Endothelial cell of umbilical vein (primary cell): ENCODE measurements around the gene ITM2C. TPM values are rescaled to one million over a fixed set of nuclear protein-coding genes. Genes with fewer than 3 reads are reported as not detected.

Source experiments
- BruUV-seq: library from RNA; stranded (reverse); fragments of 400-500 nt; replicated peaks from 2 replicates; lab custom pipeline; 2021; lab: Mats Ljungman, UMichigan
- CTCF ChIA-PET: fragments of 300-600, 350-600 bp; sonication (Branson Sonifier 250); formaldehyde crosslinking; loops from one replicate; lab custom pipeline; 2021; ENCODE audit warnings: antibody characterized with exemption, inconsistent platforms; lab: Charles Lee
- POLR2A ChIA-PET: fragments of 300-600, 350-600 bp; sonication (Branson Sonifier 250); formaldehyde crosslinking; loops from one replicate; lab custom pipeline; 2021; ENCODE audit warnings: antibody characterized with exemption, inconsistent platforms; lab: Charles Lee
- DNase-seq: peaks from one replicate; pipeline ENCODE4 v3.0.0-alpha.2; 2011; ENCODE audit warnings: low read depth, low spot score
- FAIRE-seq: peaks from 2 replicates; lab custom pipeline; 2011; peaks lifted over from hg19 to GRCh38; lab: Jason Lieb, UNC
- H2AFZ ChIP-seq: 2 replicates; pipeline ENCODE4 v1.6.0; 2012; ENCODE audit warnings: low read depth, low read length, control low read depth, inconsistent platforms
- H3K27ac ChIP-seq: 2 replicates; pipeline ENCODE4 v1.5.1; 2011; ENCODE audit warnings: low read depth, mild to moderate bottlenecking, control low read depth, low read length, moderate library complexity; ENCODE audit not compliant: insufficient read depth
- H3K27me3 ChIP-seq, 2 experiments: 2 replicates each; pipeline versions ENCODE4 v1.6.0 to v1.6.1; 2011; ENCODE audit warnings: low read length in 2 of 2, mixed read lengths in 1 of 2; ENCODE audit not compliant: control insufficient read depth in 2 of 2, insufficient read depth in 2 of 2
- H3K36me3 ChIP-seq, 2 experiments: 2 replicates in 1 of 2; 3 replicates in 1 of 2; pipeline ENCODE4 v1.5.1; 2011; ENCODE audit warnings: low read length in 2 of 2, mild to moderate bottlenecking in 1 of 2, moderate library complexity in 1 of 2; ENCODE audit not compliant: control insufficient read depth in 2 of 2, insufficient read depth in 2 of 2; ENCODE audit errors: extremely low read depth in 1 of 2
- H3K4me1 ChIP-seq: 3 replicates; pipeline ENCODE4 v1.5.1; 2011; ENCODE audit warnings: mild to moderate bottlenecking, low read length; ENCODE audit not compliant: control insufficient read depth, insufficient read depth; ENCODE audit errors: extremely low read depth
- H3K4me2 ChIP-seq: 2 replicates; pipeline ENCODE4 v1.6.1; 2011; ENCODE audit warnings: low read length, control low read depth, mixed read lengths; ENCODE audit not compliant: insufficient read depth
- H3K4me3 ChIP-seq, 3 experiments: fragments of 200-600 bp in 1 of 3; sonication (generic), shearing (Covaris generic) in 1 of 3; replicated peaks in 1 of 3; 2 replicates each; pipeline ENCODE4 v1.5.1; 2011 to 2016; ENCODE audit warnings: control low read depth in 3 of 3, low read length in 3 of 3, mild to moderate bottlenecking in 2 of 3, inconsistent platforms in 1 of 3, low read depth in 1 of 3, moderate library complexity in 1 of 3; ENCODE audit not compliant: insufficient read depth in 1 of 3
- H3K79me2 ChIP-seq: 2 replicates; pipeline ENCODE4 v1.6.0; 2012; ENCODE audit warnings: low read length, inconsistent platforms; ENCODE audit not compliant: control insufficient read depth, insufficient read depth
- H3K9ac ChIP-seq: replicated peaks from 2 replicates; pipeline ENCODE3; 2011; ENCODE audit warnings: low read length, control low read depth; ENCODE audit not compliant: insufficient read depth; ENCODE audit errors: extremely low read depth
- H3K9me1 ChIP-seq: replicated peaks from 3 replicates; pipeline ENCODE4 v1.6.0; 2011; ENCODE audit warnings: mild to moderate bottlenecking, low read length; ENCODE audit not compliant: control insufficient read depth, insufficient read depth; ENCODE audit errors: extremely low read depth
- H3K9me3 ChIP-seq: replicated peaks from 2 replicates; pipeline ENCODE4 v1.5.1; 2012; ENCODE audit warnings: low read length, inconsistent platforms; ENCODE audit not compliant: control insufficient read depth, insufficient read depth
- H4K20me1 ChIP-seq: replicated peaks from 2 replicates; pipeline ENCODE3; 2011; ENCODE audit warnings: mild to moderate bottlenecking, low read length; ENCODE audit not compliant: control insufficient read depth, insufficient read depth; ENCODE audit errors: extremely low read depth
- EZH2 ChIP-seq: IDR thresholded peaks from 2 replicates; pipeline ENCODE4 v1.6.1; 2012; ENCODE audit warnings: borderline replicate concordance, low read depth, mild to moderate bottlenecking, moderate library complexity, low read length, inconsistent platforms; ENCODE audit not compliant: severe bottlenecking
- FOS ChIP-seq: IDR thresholded peaks from 2 replicates; pipeline ENCODE4 v1.6.1; 2011; ENCODE audit warnings: mild to moderate bottlenecking, low read length, moderate library complexity, borderline replicate concordance; ENCODE audit not compliant: insufficient read depth
- GATA2 ChIP-seq: IDR thresholded peaks from 2 replicates; pipeline ENCODE4 v1.7.0; 2011; ENCODE audit warnings: low read depth, mild to moderate bottlenecking, moderate library complexity, mixed read lengths, low read length; ENCODE audit not compliant: insufficient read length, insufficient read depth
- JUN ChIP-seq: IDR thresholded peaks from 2 replicates; pipeline ENCODE4 v1.6.1; 2011; ENCODE audit warnings: borderline replicate concordance, low read depth; ENCODE audit not compliant: insufficient read length, insufficient read depth
- MYC ChIP-seq: IDR thresholded peaks from one replicate; pipeline ENCODE4 v1.6.1; 2011; ENCODE audit warnings: mild to moderate bottlenecking, low read depth, low read length
- POLR2A ChIP-seq: IDR thresholded peaks from 2 replicates; pipeline ENCODE4 v1.6.1; 2012; ENCODE audit warnings: low read depth, mild to moderate bottlenecking, control low read depth, low read length
- POLR2AphosphoS5 ChIP-seq: IDR thresholded peaks from 2 replicates; pipeline ENCODE4 v1.6.1; 2012; ENCODE audit warnings: low read depth, mild to moderate bottlenecking, control low read depth, low read length, moderate library complexity; ENCODE audit not compliant: insufficient read depth
- dilution Hi-C: fragments of 300-500 bp; cut with MboI; formaldehyde crosslinking; loops from one replicate; pipeline ENCODE4 v1.15.0; 2019; ENCODE audit warnings: low sequenced_read_pairs; ENCODE audit not compliant: extremely low pct_ligation_motif_present
- intact Hi-C: fragments of 100-400 bp; cut with micrococcal nuclease; formaldehyde crosslinking; loops from one replicate; pipeline ENCODE4 v1.10.0; 2022
- polyA plus RNA-seq, 4 experiments: library from polyadenylated mRNA; depleted of rRNA in 3 of 4; stranded (reverse) in 3 of 4; unstranded in 1 of 4; fragments of >200 nt; gene quantifications; 2 replicates each; pipeline versions ENCODE4 v1.2.1 to v1.2.3, GENCODE V29; 2011 to 2012; ENCODE audit warnings: missing spikeins in 1 of 4
- total RNA-seq: library from RNA; stranded (reverse); gene quantifications from 2 replicates; pipeline ENCODE4 v1.2.3, GENCODE V29; 2021
- TF ChIP-seq, protein P1 (sequence below), 2 donors: IDR thresholded peaks; 1 replicate in 1 of 2; 2 replicates in 1 of 2; pipeline ENCODE4 v1.5.1; 2011; ENCODE audit warnings: low read length in 2 of 2, mild to moderate bottlenecking in 2 of 2, moderate library complexity in 2 of 2, control low read depth in 1 of 2, inconsistent platforms in 1 of 2, low read depth in 1 of 2; ENCODE audit not compliant: insufficient read depth in 1 of 2; ENCODE audit errors: extremely low read depth in 1 of 2
- TF ChIP-seq, protein P2 (sequence below): IDR thresholded peaks from 2 replicates; pipeline ENCODE4 v1.6.1; 2011; ENCODE audit not compliant: insufficient read depth, insufficient read length

ITM2C gene
- total and polyA plus RNA-seq, 2 donors (not counting 3 experiments of a cell fraction or from before 2014, with no cell fraction given): 12.0 to 12.1 TPM

DNA sequence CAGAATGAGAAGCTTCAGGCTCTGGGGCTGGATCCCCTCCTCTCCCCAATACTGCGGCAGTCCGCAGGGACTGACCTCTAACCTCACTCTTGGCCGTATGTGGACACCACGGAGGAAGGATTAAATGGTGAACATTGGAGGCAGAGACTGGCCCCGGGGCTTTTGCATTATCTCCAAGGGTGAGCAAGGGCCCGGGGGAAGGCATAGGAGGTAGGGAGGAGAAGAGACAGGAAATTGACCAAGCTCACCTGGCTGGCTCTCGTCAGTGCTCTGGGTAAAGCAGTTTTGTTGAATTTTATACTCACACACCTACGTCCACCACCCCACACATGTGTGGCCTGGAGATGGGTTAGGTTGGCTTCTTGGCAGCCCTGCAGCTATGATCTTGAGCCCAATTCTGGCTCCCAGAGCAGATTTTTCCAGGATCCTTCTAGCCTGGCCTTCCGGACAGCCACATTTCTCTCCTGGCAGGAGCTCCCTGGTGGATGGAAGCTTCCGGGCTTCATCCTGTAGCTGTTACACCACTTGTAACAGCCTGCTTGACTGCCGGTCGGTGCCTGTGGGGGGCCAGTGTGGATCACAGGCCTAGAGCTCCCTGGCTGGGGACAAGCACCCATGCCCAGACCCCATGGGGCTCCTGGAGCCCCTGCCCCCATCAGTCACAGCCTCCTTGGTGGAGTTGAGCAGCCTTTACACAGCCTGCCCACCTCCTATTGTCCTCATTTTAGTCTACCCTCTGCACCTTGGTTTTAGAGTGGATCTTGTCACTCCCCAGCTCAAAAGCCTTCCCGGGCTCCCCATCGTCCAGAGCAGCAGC lies 7.6 kb downstream of the ITM2C start:
- no peaks in the 10 kb centered on the region for H3K79me2 ChIP-seq
- no peaks in the 10 kb centered on the region for H3K9me1 ChIP-seq
- TF ChIP-seq MYC (no peak), EZH2 (no peak), POLR2AphosphoS5 (no peak), POLR2A (no peak), JUN (no peak), FOS (no peak), GATA2 (no peak)
- TF ChIP-seq, protein P1, sequence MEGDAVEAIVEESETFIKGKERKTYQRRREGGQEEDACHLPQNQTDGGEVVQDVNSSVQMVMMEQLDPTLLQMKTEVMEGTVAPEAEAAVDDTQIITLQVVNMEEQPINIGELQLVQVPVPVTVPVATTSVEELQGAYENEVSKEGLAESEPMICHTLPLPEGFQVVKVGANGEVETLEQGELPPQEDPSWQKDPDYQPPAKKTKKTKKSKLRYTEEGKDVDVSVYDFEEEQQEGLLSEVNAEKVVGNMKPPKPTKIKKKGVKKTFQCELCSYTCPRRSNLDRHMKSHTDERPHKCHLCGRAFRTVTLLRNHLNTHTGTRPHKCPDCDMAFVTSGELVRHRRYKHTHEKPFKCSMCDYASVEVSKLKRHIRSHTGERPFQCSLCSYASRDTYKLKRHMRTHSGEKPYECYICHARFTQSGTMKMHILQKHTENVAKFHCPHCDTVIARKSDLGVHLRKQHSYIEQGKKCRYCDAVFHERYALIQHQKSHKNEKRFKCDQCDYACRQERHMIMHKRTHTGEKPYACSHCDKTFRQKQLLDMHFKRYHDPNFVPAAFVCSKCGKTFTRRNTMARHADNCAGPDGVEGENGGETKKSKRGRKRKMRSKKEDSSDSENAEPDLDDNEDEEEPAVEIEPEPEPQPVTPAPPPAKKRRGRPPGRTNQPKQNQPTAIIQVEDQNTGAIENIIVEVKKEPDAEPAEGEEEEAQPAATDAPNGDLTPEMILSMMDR (IDR thresholded peaks at IDR 0.05; ENCODE audit: extremely low read depth in 1 of 2, insufficient read depth in 1 of 2, low read depth in 1 of 2, low read length in 2 of 2): no peak
- TF ChIP-seq, protein P2, sequence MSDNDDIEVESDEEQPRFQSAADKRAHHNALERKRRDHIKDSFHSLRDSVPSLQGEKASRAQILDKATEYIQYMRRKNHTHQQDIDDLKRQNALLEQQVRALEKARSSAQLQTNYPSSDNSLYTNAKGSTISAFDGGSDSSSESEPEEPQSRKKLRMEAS: no peak
- BruUV-seq: no TSS peak
- no peak overlapping the region for H3K4me3 ChIP-seq
- H3K27ac ChIP-seq: no peak overlapping the region
- no peak for DNase-seq
- no peak overlapping the region for H3K4me2 ChIP-seq
- intact Hi-C loops: no loop called here
- CTCF ChIA-PET: no interaction called here
- no peak overlapping the region for H3K9ac ChIP-seq
- no peaks in the 10 kb centered on the region for H3K27me3 ChIP-seq
- no peaks in the 10 kb centered on the region for H3K4me1 ChIP-seq
- no peak overlapping the region for H2AFZ ChIP-seq
- no peaks in the 10 kb centered on the region for H4K20me1 ChIP-seq
- H3K9me3 ChIP-seq: no peaks in the 10 kb centered on the region
- dilution Hi-C loops: no loop called here
- no peak for FAIRE-seq
- H3K36me3 ChIP-seq: no peaks in the 10 kb centered on the region
- POLR2A ChIA-PET: interaction anchor here (0.6 kb wide), 1 partner anchor 17 kb away, joined by 6 read pairs; no protein-coding TSS in a partner anchor
